B cell (primary cell): ENCODE data around the gene P2RX6. TPM values are rescaled to one million over a fixed set of nuclear protein-coding genes. Genes with fewer than 3 reads are reported as not detected.
A peak's percentile ranks its signal among the peaks of the same experiment; 100 is the strongest.

Source experiments
- ATAC-seq: fragments of 200-7000 bp; cut with Tn5 transposase; one replicate; pipeline ENCODE4 v1.10.0; 2021; ENCODE audit warnings: low read depth, mild to moderate bottlenecking, moderate number of reproducible peaks, moderate library complexity
- CTCF ChIA-PET: fragments of 350-600 bp; sonication (Branson Sonifier 250); formaldehyde crosslinking; loops from one replicate; lab custom pipeline; 2021; ENCODE audit warnings: antibody characterized with exemption, inconsistent platforms; lab: Charles Lee
- POLR2A ChIA-PET: fragments of 350-600 bp; sonication (Branson Sonifier 250); formaldehyde crosslinking; loops from one replicate; lab custom pipeline; 2021; ENCODE audit warnings: antibody characterized with exemption; lab: Charles Lee
- DNase-seq: peaks from one replicate; pipeline ENCODE4 v3.0.0; 2013
- H2AFZ ChIP-seq: 2 replicates; pipeline ENCODE4 v1.6.1; 2012; ENCODE audit warnings: mild to moderate bottlenecking, low read depth, low read length; ENCODE audit not compliant: insufficient read depth, poor library complexity, severe bottlenecking
- H3K27ac ChIP-seq, 2 donors: 1 replicate in 1 of 2; 2 replicates in 1 of 2; pipeline ENCODE4 v1.5.1; 2012 to 2013; ENCODE audit warnings: low read length in 2 of 2, mild to moderate bottlenecking in 2 of 2, moderate library complexity in 1 of 2
- H3K27me3 ChIP-seq, 4 experiments: fragments of 200-600 bp in 1 of 4; sonication (generic) in 1 of 4; replicated peaks in 1 of 4; 1 replicate in 2 of 4; 2 replicates in 2 of 4; pipeline versions ENCODE4 v1.6.1 to v1.7.0; 2013 to 2016; ENCODE audit warnings: low read length in 3 of 4, mild to moderate bottlenecking in 2 of 4, mixed read lengths in 1 of 4, moderate library complexity in 1 of 4; ENCODE audit not compliant: insufficient read depth in 4 of 4, control insufficient read depth in 3 of 4; ENCODE audit errors: control extremely low read depth in 1 of 4
- H3K36me3 ChIP-seq, 2 experiments: replicated peaks in 1 of 2; 1 replicate in 1 of 2; 2 replicates in 1 of 2; pipeline versions ENCODE4 v1.6.1 to v1.7.1; 2013; ENCODE audit warnings: low read length in 1 of 2; ENCODE audit not compliant: insufficient read depth in 2 of 2, control insufficient read depth in 1 of 2; ENCODE audit errors: control extremely low read depth in 1 of 2, extremely low read depth in 1 of 2
- H3K4me1 ChIP-seq, 2 donors: fragments of 200-600 bp in 1 of 2; sonication (generic) in 1 of 2; 1 replicate in 1 of 2; 2 replicates in 1 of 2; pipeline versions ENCODE4 v1.5.1 to v1.6.1; 2013 to 2017; ENCODE audit warnings: low read length in 2 of 2; ENCODE audit not compliant: control insufficient read depth in 2 of 2, insufficient read depth in 2 of 2
- H3K4me2 ChIP-seq: replicated peaks from 2 replicates; pipeline ENCODE3; 2012; ENCODE audit warnings: mild to moderate bottlenecking, low read depth, low read length; ENCODE audit not compliant: poor library complexity, severe bottlenecking
- H3K4me3 ChIP-seq, 5 experiments: fragments of 200-600 bp in 1 of 5; sonication (generic) in 1 of 5; 1 replicate in 3 of 5; 2 replicates in 2 of 5; pipeline versions ENCODE4 v1.5.1 to v1.7.0; 2011 to 2016; ENCODE audit warnings: low read length in 4 of 5, mild to moderate bottlenecking in 4 of 5, low read depth in 2 of 5, control low read depth in 1 of 5, moderate library complexity in 1 of 5; ENCODE audit not compliant: insufficient read depth in 1 of 5; ENCODE audit errors: control extremely low read depth in 1 of 5, extremely low read depth in 1 of 5
- H3K79me2 ChIP-seq: fragments of 200-600 bp; sonication (generic); one replicate; pipeline ENCODE4 v1.6.0; 2016; ENCODE audit warnings: low read length; ENCODE audit not compliant: control insufficient read depth, insufficient read depth
- H3K9ac ChIP-seq: fragments of 200-600 bp; sonication (generic); 2 replicates; pipeline ENCODE4 v1.6.1; 2017; ENCODE audit warnings: mild to moderate bottlenecking, low read length, moderate library complexity
- H3K9me3 ChIP-seq, 3 donors: one replicate each; pipeline versions ENCODE4 v1.6.1 to v1.7.1; 2013; ENCODE audit warnings: low read length in 2 of 3; ENCODE audit not compliant: control insufficient read depth in 2 of 3, insufficient read depth in 1 of 3; ENCODE audit errors: control extremely low read depth in 1 of 3
- H4K20me1 ChIP-seq: 2 replicates; pipeline ENCODE4 v1.6.0; 2012; ENCODE audit warnings: mild to moderate bottlenecking, low read length; ENCODE audit not compliant: insufficient read depth, control insufficient read depth, poor library complexity, severe bottlenecking
- H3K27ac Mint-ChIP-seq: one replicate; pipeline ENCODE4 v1.8.0; 2021; ENCODE audit warnings: mixed read lengths
- H3K27me3 Mint-ChIP-seq: one replicate; pipeline ENCODE4 v1.8.0; 2021; ENCODE audit warnings: mixed read lengths
- H3K4me1 Mint-ChIP-seq: one replicate; pipeline ENCODE4 v1.8.0; 2021; ENCODE audit warnings: mixed read lengths
- H3K4me3 Mint-ChIP-seq: one replicate; pipeline ENCODE4 v1.8.0; 2021; ENCODE audit warnings: mixed read lengths
- H3K9me3 Mint-ChIP-seq: one replicate; pipeline ENCODE4 v1.8.0; 2022; ENCODE audit warnings: mixed read lengths; ENCODE audit not compliant: insufficient read depth
- CTCF ChIP-seq: fragments of 200-600 bp; IDR thresholded peaks from one replicate; pipeline ENCODE4 v1.8.0; 2022; ENCODE audit warnings: antibody characterized with exemption, mild to moderate bottlenecking
- EZH2 ChIP-seq: IDR thresholded peaks from 2 replicates; pipeline ENCODE4 v1.6.1; 2012; ENCODE audit warnings: borderline replicate concordance, low read depth, mild to moderate bottlenecking, moderate library complexity, low read length; ENCODE audit not compliant: insufficient read depth, poor library complexity, severe bottlenecking
- WGBS: methylation state at CpG from one replicate; pipeline ENCODE4 v1.1.5; 2013; ENCODE audit warnings: missing lambda C conversion rate; ENCODE audit not compliant: insufficient coverage; 5-methylcytosine and 5-hydroxymethylcytosine counted together
- intact Hi-C: fragments of 100-400 bp; cut with micrococcal nuclease; formaldehyde crosslinking; loops from one replicate; pipeline ENCODE4 v1.10.0; 2022
- polyA plus RNA-seq: library from polyadenylated mRNA; depleted of rRNA; stranded (reverse); fragments of >200 nt; gene quantifications from 2 replicates; pipeline ENCODE4 v1.2.3, GENCODE V29; 2012
- total RNA-seq, 2 donors: library from RNA; stranded (reverse); fragments of 120-200 nt in 1 of 2; gene quantifications; 1 replicate in 1 of 2; 2 replicates in 1 of 2; pipeline versions ENCODE4 v1.2.3 to v1.2.4, GENCODE V29; 2013 to 2022

The P2RX6 gene
- total and polyA plus RNA-seq, 2 donors (not counting 1 experiment from before 2014, with no cell fraction given): 0.49 to 0.79 TPM

GRCh38 chr22:21000207-21000986 is 14.6 kb upstream of the P2RX6 start:
- peaks cover 0 to 24% of the 10 kb centered on the region in 2 experiments for H3K36me3 ChIP-seq
- TF ChIP-seq CTCF (no peak), EZH2 (no peak)
- H4K20me1 ChIP-seq: peaks cover 24% of the 10 kb centered on the region
- ChIA-PET POLR2A (no interaction called here), CTCF (no interaction called here)
- peak overlapping the region in 4 of 5 experiments; percentile 66 to 99 (median 88) for H3K4me3 ChIP-seq
- Mint-ChIP-seq H3K9me3 (no peaks in the 10 kb centered on the region), H3K27ac (peak overlapping the region; percentile 99), H3K4me3 (peak overlapping the region; percentile 95), H3K4me1 (peaks cover 32% of the 10 kb centered on the region), H3K27me3 (no peaks in the 10 kb centered on the region)
- peaks cover 21% of the 10 kb centered on the region for H3K79me2 ChIP-seq
- H2AFZ ChIP-seq: no peak overlapping the region
- H3K4me2 ChIP-seq: peak overlapping the region; percentile 97
- H3K9me3 ChIP-seq: peaks cover 0 to 5% (median 0%) of the 10 kb centered on the region in 3 donors
- H3K27ac ChIP-seq: peak overlapping the region; percentile 91 to 96
- 82% methylated on average over 15 of the region's 22 CpGs for WGBS
- peak overlapping the region; percentile 88 for H3K9ac ChIP-seq
- H3K27me3 ChIP-seq: no peaks in the 10 kb centered on the region
- ATAC-seq: no peak
- intact Hi-C loops: loop anchor here (5.0 kb wide), 3 partner anchors 642 to 883 kb away; partner anchors contain the start of genes RANBP1, SDF2L1 and TRMT2A
- DNase-seq: no peak
- peaks cover 24 to 36% of the 10 kb centered on the region in 2 donors for H3K4me1 ChIP-seq
